Measurements from ENCODE around the gene USP40. TPM values are rescaled to one million over a fixed set of nuclear protein-coding genes. Genes with fewer than 3 reads are reported as not detected.

The USP40 gene
- total RNA-seq, 2 experiments from 2014 or later: 11.5 to 13.9 TPM

GRCh38 chr2:233433029-233433428 is 133.6 kb downstream of the USP40 start:
- Mint-ChIP-seq H3K27ac (no peak overlapping the region), H3K4me1 (peaks cover 9% of the 10 kb centered on the region)
- POLR2A ChIA-PET: no interaction called here

GRCh38 chr2:233430651-233431050 is 135.9 kb downstream of the USP40 start:
- Mint-ChIP-seq H3K9me3 (peaks cover 2% of the 10 kb centered on the region), H3K27me3 (no peaks in the 10 kb centered on the region), H3K4me3 (no peak overlapping the region), H3K27ac (no peak overlapping the region), H3K4me1 (peaks cover 22% of the 10 kb centered on the region), H3K36me3 (peaks cover 36% of the 10 kb centered on the region)
- POLR2A ChIA-PET: interaction anchor here (1.4 kb wide), 1 partner anchor 9 kb away, joined by 3 read pairs; no protein-coding TSS in a partner anchor
- no peak for DNase-seq
- ATAC-seq (ENCODE audit: low read depth): no peak

More at GRCh38 chr2:233433029-233433428, 133.6 kb downstream of the USP40 start:
- peaks cover 17% of the 10 kb centered on the region for H3K36me3 Mint-ChIP-seq
- H3K4me3 Mint-ChIP-seq: no peak overlapping the region
- no peak for DNase-seq
- no peak for ATAC-seq (ENCODE audit: low read depth)
- no peaks in the 10 kb centered on the region for H3K27me3 Mint-ChIP-seq
- no peaks in the 10 kb centered on the region for H3K9me3 Mint-ChIP-seq

- Mint-ChIP-seq H3K36me3 (peaks cover 38% of the 10 kb centered on the region), H3K4me3 (no peak overlapping the region), H3K27me3 (no peaks in the 10 kb centered on the region), H3K27ac (no peak overlapping the region), H3K9me3 (peaks cover 2% of the 10 kb centered on the region), H3K4me1 (peaks cover 24% of the 10 kb centered on the region)
- POLR2A ChIA-PET: interaction anchor here (1.4 kb wide), 1 partner anchor 8 kb away, joined by 3 read pairs; no protein-coding TSS in a partner anchor
- ATAC-seq (ENCODE audit: low read depth): no peak
- DNase-seq: no peak
Measured at GRCh38 chr2:233430081-233430480, 136.5 kb downstream of the USP40 start.

GRCh38 chr2:233429175-233429897 is 137.2 kb downstream of the USP40 start:
- Mint-ChIP-seq H3K4me3 (no peak overlapping the region), H3K27ac (no peak overlapping the region), H3K36me3 (peaks cover 40% of the 10 kb centered on the region), H3K9me3 (peaks cover 2% of the 10 kb centered on the region), H3K27me3 (no peaks in the 10 kb centered on the region), H3K4me1 (peaks cover 24% of the 10 kb centered on the region)
- ATAC-seq (ENCODE audit: low read depth) (no peak), DNase-seq (no peak)
- POLR2A ChIA-PET: no interaction called here

- Mint-ChIP-seq H3K27ac (no peak overlapping the region), H3K4me1 (peaks cover 30% of the 10 kb centered on the region), H3K4me3 (no peak overlapping the region), H3K9me3 (peaks cover 2% of the 10 kb centered on the region), H3K27me3 (no peaks in the 10 kb centered on the region), H3K36me3 (peaks cover 47% of the 10 kb centered on the region)
- ATAC-seq (ENCODE audit: low read depth): no peak
- POLR2A ChIA-PET: no interaction called here
- DNase-seq: no peak
Measured at GRCh38 chr2:233428438-233428837, 138.1 kb downstream of the USP40 start.

GRCh38 chr2:233428008-233428407 is 138.6 kb downstream of the USP40 start:
- Mint-ChIP-seq H3K27me3 (no peaks in the 10 kb centered on the region), H3K36me3 (peaks cover 51% of the 10 kb centered on the region), H3K9me3 (peaks cover 2% of the 10 kb centered on the region), H3K4me3 (no peak overlapping the region), H3K27ac (peak overlapping the region; percentile 67), H3K4me1 (peaks cover 34% of the 10 kb centered on the region)
- POLR2A ChIA-PET: no interaction called here
- ATAC-seq (ENCODE audit: low read depth): no peak
- DNase-seq: no peak

- Mint-ChIP-seq H3K27ac (no peak overlapping the region), H3K27me3 (no peaks in the 10 kb centered on the region), H3K4me1 (peaks cover 46% of the 10 kb centered on the region), H3K4me3 (no peak overlapping the region), H3K36me3 (peaks cover 51% of the 10 kb centered on the region), H3K9me3 (peaks cover 2% of the 10 kb centered on the region)
- DNase-seq: no peak
- POLR2A ChIA-PET: no interaction called here
- ATAC-seq (ENCODE audit: low read depth): no peak
Measured at GRCh38 chr2:233426619-233427342, 139.8 kb downstream of the USP40 start.

Other genes with a start within 250 kb of the USP40 start
- gene DGKD, start 212.3 kb downstream of the USP40 start, total RNA-seq: 100 to 1,000 TPM; 114 to 132 TPM
- not detected for gene UGT1A8, start 50.9 kb upstream of the USP40 start, total RNA-seq
- gene UGT1A10, start 69.7 kb upstream of the USP40 start, total RNA-seq: not detected
- gene UGT1A9, start 105.1 kb upstream of the USP40 start, total RNA-seq: not detected
- gene UGT1A7, start 115.1 kb upstream of the USP40 start, total RNA-seq: not detected
- gene UGT1A6, start 126.1 kb upstream of the USP40 start, total RNA-seq: not detected
- not detected for gene UGT1A5, start 146.1 kb upstream of the USP40 start, total RNA-seq
- gene UGT1A4, start 152.0 kb upstream of the USP40 start, total RNA-seq: not detected
- not detected for gene UGT1A3, start 162.3 kb upstream of the USP40 start, total RNA-seq
- gene UGT1A1, start 193.5 kb upstream of the USP40 start, total RNA-seq: not detected
- not detected for gene MROH2A, start 211.5 kb upstream of the USP40 start, total RNA-seq